ENCODE results near the gene C14orf119. TPM values are rescaled to one million over a fixed set of nuclear protein-coding genes. Genes with fewer than 3 reads are reported as not detected.

Gene C14orf119
- total RNA-seq, 1 donor from 2014 or later, result 50.3 TPM

- intact Hi-C loops (cut with micrococcal nuclease), result no loop called here
These were observed 45.1 kb downstream of the C14orf119 start for GRCh38 chr14:23140371-23140770.

DNA sequence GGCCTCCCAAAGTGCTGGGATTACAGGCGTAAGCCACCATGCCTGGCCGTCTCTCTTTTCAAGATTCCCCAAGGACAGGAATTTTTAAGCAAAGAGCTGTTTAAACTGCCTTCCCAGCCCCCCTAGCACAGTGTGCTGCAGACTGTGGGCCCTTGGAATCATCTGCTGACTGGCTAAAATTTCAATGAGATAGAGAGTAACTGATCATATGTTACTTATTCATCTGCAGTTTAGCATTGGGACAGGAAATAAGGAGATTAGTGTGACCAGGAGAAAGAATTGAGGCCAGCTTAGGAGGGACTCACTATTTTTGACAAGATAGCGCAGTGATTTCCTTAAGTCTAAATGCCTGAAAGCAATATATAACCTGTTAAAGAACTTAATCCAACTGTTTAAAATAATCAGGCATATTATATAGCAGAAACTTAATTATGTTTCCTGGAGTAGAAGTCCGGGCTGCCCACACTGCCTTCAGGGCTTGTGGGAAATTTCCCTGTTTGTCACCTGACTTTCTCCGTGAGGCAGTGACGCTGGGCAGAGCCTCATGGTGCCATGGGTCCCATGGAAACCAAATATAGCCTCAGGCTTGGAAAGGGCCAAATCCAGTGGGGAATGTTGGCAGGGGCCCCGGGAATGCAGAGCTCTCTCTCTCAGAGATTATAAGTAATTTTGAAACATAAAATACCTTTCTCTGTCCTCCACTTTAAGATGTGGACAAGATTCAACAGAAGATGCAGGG is 46.6 kb downstream of the C14orf119 start:
- intact Hi-C loops (cut with micrococcal nuclease), result no loop called here

DNA sequence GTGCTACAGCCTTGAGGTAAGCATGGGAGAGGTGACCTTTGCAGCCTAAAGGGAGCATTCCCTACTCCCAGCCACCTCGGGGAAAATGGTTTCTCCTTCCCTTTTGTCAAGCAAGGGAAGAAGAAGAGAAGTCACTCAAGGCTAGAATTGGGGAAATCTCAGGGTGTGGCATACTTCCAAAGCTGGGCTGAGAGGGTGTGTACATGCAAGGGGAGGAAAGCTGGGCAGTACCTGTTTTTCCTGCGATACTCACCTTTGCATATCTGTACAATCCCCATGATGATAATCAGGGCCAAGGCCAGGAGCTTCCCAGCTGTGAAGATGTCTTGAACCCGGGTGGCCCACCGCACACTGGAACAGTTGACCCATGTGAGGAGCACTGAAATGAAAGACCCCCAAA is 47.5 kb downstream of the C14orf119 start:
- intact Hi-C loops (cut with micrococcal nuclease), result no loop called here

DNA sequence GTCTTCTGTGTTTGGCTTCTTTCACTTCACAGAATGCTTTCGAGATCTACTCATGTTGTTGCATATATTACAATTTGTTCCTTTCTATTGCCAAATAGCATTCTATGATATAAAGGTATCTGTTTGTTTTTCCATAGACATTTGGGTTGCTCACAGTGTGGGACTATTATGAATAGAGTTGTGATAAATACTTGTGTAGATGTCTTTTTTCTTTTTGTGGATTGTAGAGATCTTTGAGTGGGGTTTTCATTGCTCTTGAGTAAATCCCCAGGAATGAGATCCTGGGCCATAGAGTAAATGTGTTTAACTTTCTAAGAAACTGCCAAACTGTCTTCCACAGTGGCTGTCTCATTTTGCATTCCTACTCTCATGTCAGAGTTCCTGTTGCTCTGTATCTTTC is 48.6 kb downstream of the C14orf119 start:
- intact Hi-C loops (cut with micrococcal nuclease), result no loop called here

- intact Hi-C loops (cut with micrococcal nuclease), result no loop called here
These were observed 50.6 kb downstream of the C14orf119 start for GRCh38 chr14:23145794-23146350.

GRCh38 chr14:23146351-23146910 is 51.1 kb downstream of the C14orf119 start:
- intact Hi-C loops (cut with micrococcal nuclease), result no loop called here

DNA sequence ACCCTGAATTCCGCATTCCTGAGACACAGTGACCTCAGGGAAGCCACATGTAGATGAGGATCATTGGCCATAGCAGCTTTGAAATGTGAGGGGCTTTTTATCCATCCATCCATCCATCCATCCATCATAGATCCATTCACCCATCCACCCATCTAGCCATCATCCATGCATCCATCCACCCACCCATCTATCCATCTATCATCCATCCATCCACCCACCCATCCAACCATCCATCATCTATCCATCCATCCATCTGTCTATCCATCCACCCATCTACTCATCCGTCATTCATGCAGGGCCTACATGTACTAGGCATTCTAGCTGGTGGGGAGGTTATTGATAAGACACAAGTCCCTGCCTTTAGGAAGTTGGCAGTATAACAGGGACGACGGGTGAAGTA is 51.7 kb downstream of the C14orf119 start:
- intact Hi-C loops (cut with micrococcal nuclease), result no loop called here

- intact Hi-C loops (cut with micrococcal nuclease), result no loop called here
These were observed 52.4 kb downstream of the C14orf119 start for GRCh38 chr14:23147676-23148075.

- intact Hi-C loops (cut with micrococcal nuclease), result no loop called here
These were observed 53.4 kb downstream of the C14orf119 start for GRCh38 chr14:23148591-23149249.

DNA sequence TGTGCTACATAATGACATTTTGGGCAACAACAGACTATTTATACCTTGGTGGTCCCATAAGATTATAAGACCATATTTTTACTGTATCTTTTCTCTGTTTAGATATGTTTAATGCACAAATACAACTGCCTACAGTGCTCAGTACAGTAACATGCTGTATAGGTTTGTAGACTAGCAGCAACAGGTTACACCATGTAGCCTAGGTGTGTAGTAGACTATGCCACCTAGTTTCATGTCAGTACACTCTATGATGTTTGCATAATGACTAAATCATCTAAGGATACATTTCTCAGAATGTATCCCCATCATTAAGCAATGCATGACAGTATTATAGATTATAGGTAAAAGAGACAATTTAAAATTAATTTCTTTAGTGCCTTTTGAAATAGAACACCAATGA is 54.4 kb downstream of the C14orf119 start:
- intact Hi-C loops (cut with micrococcal nuclease), result no loop called here

Other genes with a start within 250 kb of the C14orf119 start
- 78.4 and 82.0 TPM in 2 replicates for gene LRP10, start 223.8 kb upstream of the C14orf119 start, total RNA-seq
- 0.51 and 1.0 TPM in 2 replicates for gene REM2, start 212.3 kb upstream of the C14orf119 start, total RNA-seq
- 95.9 and 98.9 TPM in 2 replicates for gene RBM23, start 176.4 kb upstream of the C14orf119 start, total RNA-seq
- 80.5 and 88.4 TPM in 2 replicates for gene PRMT5, start 166.1 kb upstream of the C14orf119 start, total RNA-seq
- 38.0 and 45.4 TPM in 2 replicates for gene HAUS4, start 138.4 kb upstream of the C14orf119 start, total RNA-seq
- gene AJUBA, start 113.0 kb upstream of the C14orf119 start, total RNA-seq, result 0.74 and 1.9 TPM in 2 replicates
- 9.3 and 10.1 TPM in 2 replicates for gene C14orf93, start 85.4 kb upstream of the C14orf119 start, total RNA-seq
- 73.1 and 73.6 TPM in 2 replicates for gene PSMB5, start 60.6 kb upstream of the C14orf119 start, total RNA-seq
- not detected in 2 replicates for gene PSMB11, start 53.3 kb upstream of the C14orf119 start, total RNA-seq
- gene CDH24, start 38.0 kb upstream of the C14orf119 start, total RNA-seq, result 2.0 and 2.2 TPM in 2 replicates
- 219 and 223 TPM in 2 replicates for gene ACIN1, start 369 bp upstream of the C14orf119 start, total RNA-seq
- gene CIROP, start 9.5 kb downstream of the C14orf119 start, total RNA-seq, result not detected in 2 replicates
- 0.34 TPM in 1 of 2 replicates, not detected in the other for gene CEBPE, start 23.8 kb downstream of the C14orf119 start, total RNA-seq
- gene SLC7A8, start 88.2 kb downstream of the C14orf119 start, total RNA-seq, result 0.25 TPM in 1 of 2 replicates, not detected in the other
- not detected in 2 replicates for gene RNF212B, start 142.4 kb downstream of the C14orf119 start, total RNA-seq
- 11.9 and 13.6 TPM in 2 replicates for gene HOMEZ, start 190.6 kb downstream of the C14orf119 start, total RNA-seq
- 23.5 and 26.6 TPM in 2 replicates for gene PPP1R3E, start 207.4 kb downstream of the C14orf119 start, total RNA-seq
- gene BCL2L2, start 211.3 kb downstream of the C14orf119 start, total RNA-seq, result 5.0 and 5.4 TPM in 2 replicates
- gene PABPN1, start 226.0 kb downstream of the C14orf119 start, total RNA-seq, result 193 TPM in 2 replicates